CD4-positive, alpha-beta T cell treated with Interleukin-2 at 100 ng/mL for 4 hours (primary cell): ENCODE results near the gene PRKAR1B.

ENCODE experiments used
- DNase-seq: peaks from one replicate; pipeline ENCODE4 v3.0.0-alpha.2; 2020; ENCODE audit warnings: low spot score

Gene PRKAR1B

DNA sequence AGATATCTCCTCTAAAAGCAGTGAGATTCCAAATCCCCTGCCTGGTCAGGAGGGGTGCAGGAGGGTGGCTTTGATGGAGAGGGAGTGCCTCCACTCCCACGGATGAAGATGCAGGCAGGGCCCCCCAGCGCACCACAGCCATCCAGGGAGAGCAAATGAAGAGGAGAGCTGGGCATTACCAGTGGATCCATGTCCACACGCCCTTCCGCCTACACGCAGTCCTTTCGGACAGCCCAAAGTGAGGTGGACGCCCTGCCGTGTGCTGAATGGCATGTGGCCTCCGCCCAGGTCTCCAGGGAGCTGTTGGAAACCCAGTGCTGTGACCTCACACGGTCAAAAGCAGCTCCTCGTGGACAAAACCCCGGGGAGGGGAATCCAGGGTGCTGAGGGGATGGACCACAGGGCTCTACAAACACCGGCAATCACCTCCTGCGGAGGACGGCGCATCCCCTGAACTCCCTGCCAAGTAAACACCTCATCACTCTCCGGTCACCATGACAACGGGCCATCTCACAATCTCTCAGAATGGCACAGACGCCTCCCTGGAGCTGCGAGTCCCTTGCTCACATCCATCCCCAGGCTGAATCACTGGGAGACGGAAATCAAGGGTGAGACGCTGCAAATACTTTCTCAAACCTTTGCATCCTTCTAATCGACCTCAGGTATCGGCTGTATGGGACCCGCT, 35.6 kb downstream of the PRKAR1B start:
- no peak for DNase-seq

- no peak for DNase-seq
Observed at GRCh38 chr7:690478-691360, 36.4 kb downstream of the PRKAR1B start.

GRCh38 chr7:685540-685939, 41.5 kb downstream of the PRKAR1B start:
- no peak for DNase-seq

DNA sequence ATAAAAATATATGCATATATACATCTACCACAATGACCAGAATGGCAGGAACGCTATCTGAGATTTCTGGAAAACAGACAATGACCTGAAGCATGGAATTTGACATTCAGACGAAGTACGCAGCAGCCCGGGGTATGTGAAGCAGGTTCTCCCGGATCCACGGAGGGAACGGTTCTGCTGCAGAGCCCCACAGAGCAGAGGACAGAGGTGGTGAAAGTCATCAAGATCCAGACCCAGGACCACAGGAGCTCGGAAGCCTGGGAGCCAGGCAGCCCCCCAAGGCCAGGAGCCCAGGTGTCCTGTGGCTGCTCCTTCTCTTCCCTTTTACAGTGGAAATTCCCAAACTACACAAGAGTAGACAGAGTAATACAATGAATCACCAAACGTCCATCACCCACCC, 42.7 kb downstream of the PRKAR1B start:
- DNase-seq = no peak

DNA sequence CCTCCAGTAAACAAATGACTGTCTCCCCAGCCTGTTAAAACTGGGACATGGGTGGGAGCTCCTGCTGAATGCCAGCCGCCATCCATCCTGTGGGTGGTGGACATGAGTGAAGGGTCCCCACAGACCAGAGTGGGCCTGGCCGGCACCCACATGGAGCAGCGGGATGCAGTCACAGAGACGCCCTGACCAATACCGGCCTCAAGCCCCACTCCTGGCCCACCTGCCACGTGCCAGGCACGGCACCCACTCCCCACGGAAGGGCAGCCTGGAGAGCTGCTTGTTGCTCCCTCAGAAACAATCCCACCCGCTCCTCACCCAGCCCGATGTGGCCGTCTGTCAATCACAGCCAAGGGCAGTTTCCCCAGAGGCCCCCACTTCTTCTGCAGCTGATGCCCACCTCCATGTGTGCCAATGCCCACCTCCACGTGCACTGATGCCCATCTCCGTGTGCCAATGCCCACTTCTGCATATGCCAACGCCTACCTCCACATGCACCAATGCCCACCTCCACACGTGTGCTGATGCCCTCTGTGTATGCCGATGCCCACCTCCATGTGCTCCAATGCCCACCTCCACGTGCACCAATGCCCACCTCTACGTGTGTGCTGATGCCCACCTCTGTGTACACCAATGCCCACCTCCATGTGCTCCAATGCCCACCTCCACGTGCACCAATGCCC, 43.4 kb downstream of the PRKAR1B start:
- DNase-seq = no peak

GRCh38 chr7:682810-683209, 44.3 kb downstream of the PRKAR1B start:
- DNase-seq = no peak

DNA sequence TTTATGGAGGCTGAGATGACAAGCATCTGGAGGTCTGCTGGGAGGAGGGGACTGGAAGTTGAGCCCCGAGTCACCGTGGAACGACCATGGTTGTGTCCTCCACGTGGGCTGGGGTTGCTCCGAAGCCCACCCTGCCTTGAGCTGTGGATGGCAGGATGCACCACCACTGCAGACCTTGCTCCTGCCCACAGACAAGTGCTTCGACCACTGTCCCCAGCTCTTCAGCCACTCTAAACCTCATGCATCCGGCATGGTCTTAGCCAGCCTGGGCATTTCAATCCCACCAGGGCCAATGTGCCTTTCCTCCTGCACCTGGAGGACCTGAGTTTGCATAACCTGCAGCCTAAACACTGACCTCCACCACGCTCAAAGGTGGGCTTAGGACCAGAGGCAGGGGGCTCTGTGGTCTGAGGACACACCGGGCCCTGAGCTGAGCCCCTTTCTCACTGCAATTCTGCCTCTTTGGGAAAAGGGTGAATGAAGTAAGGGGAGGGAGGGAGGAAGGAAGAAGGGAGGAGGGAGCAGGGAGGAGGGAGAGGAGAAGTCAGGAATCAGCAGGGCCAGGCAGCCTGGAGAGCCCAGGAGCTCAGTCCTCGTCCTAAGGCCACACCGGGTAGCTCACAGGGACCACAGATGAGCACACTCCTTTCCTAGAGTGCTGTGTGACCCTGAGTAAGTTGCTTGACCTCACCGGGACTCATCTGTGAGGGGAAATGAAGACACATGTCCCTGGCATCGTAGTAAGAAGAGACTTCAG, 45.4 kb downstream of the PRKAR1B start:
- no peak for DNase-seq

GRCh38 chr7:680411-681127, 46.5 kb downstream of the PRKAR1B start:
- DNase-seq = no peak

DNA sequence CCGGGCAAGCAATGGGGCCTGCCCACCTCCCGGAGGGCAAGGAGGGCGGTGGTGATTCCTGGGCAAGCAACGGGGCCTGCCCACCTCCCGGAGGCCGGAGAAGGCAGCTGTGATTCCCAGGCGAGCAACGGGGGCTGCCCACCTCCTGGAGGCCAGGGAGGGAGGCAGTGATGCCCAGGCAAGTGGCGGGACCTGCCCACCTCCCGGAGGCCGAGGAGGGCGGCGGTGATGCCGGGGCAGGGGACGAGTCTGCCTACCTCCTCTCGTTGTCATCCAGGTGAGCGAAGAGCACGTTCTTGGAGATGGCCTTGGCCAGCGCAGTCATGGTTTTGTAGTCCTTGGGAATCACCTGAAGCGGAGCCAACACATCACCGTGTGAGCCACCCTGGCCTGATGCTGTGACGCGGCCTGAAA, 50.1 kb downstream of the PRKAR1B start:
- DNase-seq = no peak

DNA sequence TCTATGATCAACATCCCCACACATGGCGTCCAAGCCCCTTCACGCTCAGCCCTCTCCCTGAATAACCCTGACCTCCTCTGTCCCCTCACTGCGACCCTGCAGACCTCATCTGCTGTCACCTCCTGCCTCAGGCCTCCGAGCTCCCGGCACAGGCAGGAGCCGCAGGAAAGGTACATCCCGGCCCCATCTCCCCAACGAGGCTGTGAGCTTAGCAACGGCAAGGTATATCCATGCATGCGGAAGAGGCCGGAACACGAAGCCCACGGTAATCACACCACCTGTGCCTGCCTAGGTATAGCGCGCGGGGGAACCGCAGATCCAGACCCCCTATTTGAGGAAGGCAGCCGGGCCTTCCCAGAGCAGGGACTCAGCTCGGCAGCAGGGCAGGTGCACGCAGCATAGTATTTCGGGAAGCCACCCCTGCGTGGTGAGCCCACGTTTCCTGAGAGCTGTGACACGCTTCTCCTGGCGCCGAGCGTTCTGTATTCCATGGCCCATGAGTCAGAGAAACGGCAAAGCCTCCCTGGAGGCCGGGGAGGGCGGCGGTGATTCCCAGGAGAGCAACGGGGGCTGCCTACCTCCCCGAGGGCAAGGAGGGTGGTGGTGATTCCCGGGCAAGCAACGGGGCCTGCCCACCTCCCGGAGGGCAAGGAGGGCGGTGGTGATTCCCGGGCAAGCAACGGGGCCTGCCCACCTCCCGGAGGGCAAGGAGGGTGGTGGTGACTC, 50.7 kb downstream of the PRKAR1B start:
- DNase-seq = no peak

- no peak for DNase-seq
Observed at GRCh38 chr7:674454-675410, 52.3 kb downstream of the PRKAR1B start.

- no peak for DNase-seq
Observed at GRCh38 chr7:673681-674453, 53.2 kb downstream of the PRKAR1B start.

DNA sequence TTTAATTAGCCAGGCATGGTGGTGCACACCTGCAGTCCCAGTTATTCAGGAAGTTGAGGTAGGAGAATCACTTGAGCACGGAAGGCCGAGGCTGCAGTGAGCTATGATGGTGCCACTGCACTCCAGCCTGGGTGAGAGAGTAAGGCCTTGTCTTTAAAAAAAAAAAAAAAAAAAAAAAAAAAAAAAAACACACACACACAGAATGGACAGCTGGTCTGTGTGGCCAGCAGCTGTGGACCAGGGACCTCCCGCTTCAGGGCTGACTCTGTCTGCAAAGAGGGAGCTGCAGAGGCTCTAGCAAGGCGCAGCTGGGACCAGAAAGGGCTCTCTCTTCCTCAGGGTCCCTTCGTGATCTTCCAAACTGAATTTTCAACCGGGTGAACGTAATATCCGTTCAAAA, 54.2 kb downstream of the PRKAR1B start:
- DNase-seq = no peak

GRCh38 chr7:671415-672042, 55.6 kb downstream of the PRKAR1B start:
- DNase-seq = no peak

DNA sequence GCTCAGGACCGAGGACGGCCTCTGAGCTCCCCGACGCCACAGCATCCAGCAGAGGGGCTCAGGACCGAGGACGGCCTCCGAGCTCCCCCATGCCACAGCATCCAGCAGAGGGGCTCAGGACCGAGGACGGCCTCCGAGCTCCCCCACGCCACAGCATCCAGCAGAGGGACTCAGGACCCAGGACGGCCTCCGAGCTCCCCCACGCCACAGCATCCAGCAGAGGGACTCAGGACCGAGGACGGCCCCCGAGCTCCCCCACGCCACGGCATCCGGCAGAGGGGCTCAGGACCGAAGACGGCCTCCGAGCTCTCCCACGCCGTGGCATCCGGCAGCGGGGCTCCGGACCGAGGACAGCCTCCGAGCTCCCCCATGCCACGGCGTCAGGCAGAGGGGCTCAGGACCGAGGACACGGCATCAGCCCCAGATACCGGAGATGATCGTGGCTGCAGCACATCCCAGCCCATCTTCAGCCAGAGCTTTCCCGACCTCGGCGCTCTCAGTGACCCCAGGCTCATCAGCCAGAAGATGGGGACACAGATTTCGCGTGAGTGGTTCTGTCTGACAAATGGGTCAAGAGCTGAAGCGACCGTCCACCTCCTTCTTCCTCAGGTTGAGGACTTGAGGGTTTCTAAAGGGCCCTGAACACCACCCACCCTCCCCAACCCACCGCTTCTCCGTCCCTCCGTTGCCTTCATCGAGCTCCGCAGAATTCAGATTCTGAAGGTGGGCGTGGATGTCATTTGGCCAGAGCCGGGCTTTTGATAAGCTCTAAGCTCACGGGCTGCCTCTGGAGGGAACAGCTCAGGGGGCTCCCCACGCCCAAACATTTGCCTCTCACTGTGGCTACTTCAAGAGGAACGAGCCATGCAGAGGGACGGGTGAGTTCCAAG, 56.3 kb downstream of the PRKAR1B start:
- DNase-seq = no peak

- DNase-seq = no peak
Observed at GRCh38 chr7:668958-669357, 58.1 kb downstream of the PRKAR1B start.
